HepG2 (cell line): ENCODE results near the gene CDK10. TPM values are rescaled to one million over a fixed set of nuclear protein-coding genes. Genes with fewer than 3 reads are reported as not detected.

Experiments used
- CREB1 ChIP-seq, 2 experiments: fragments of 450-650 bp in 1 of 2; IDR thresholded peaks; 2 replicates each; pipeline ENCODE4 v1.6.1; 2016 to 2017; ENCODE audit warnings: control low read depth in 1 of 2, mild to moderate bottlenecking in 1 of 2, missing compliant biosample characterization in 1 of 2, missing genetic modification characterization in 1 of 2
- HOXA7 ChIP-seq: sonication (generic); formaldehyde crosslinking; IDR thresholded peaks from 2 replicates; pipeline ENCODE4 v1.8.1; 2022; ENCODE audit warnings: mild to moderate bottlenecking, missing genetic modification reagents, moderate library complexity
- JDP2 ChIP-seq: sonication (generic); formaldehyde crosslinking; IDR thresholded peaks from 2 replicates; pipeline ENCODE4 v1.8.1; 2022; ENCODE audit warnings: missing genetic modification reagents, borderline replicate concordance
- KMT2A ChIP-seq: sonication (generic); formaldehyde crosslinking; IDR thresholded peaks from 2 replicates; pipeline ENCODE4 v1.4.0; 2020; ENCODE audit warnings: missing genetic modification reagents
- MIXL1 ChIP-seq: IDR thresholded peaks from 2 replicates; pipeline ENCODE4 v1.6.1; 2016
- NFIC ChIP-seq: IDR thresholded peaks from 2 replicates; pipeline ENCODE4 v1.6.1; 2012; ENCODE audit warnings: mild to moderate bottlenecking, low read length, inconsistent platforms
- PAF1 ChIP-seq: IDR thresholded peaks from 2 replicates; pipeline ENCODE4 v1.6.1; 2016; ENCODE audit warnings: missing genetic modification reagents, missing compliant biosample characterization
- PBX2 ChIP-seq: IDR thresholded peaks from 2 replicates; pipeline ENCODE4 v1.6.1; 2016; ENCODE audit warnings: control low read depth
- SNRNP70 ChIP-seq: fragments of 200-400 bp; formaldehyde crosslinking; IDR thresholded peaks from 2 replicates; pipeline ENCODE4 v1.6.1; 2017; ENCODE audit warnings: mild to moderate bottlenecking, low read depth, low read length, moderate library complexity
- TFE3 ChIP-seq: IDR thresholded peaks from 2 replicates; pipeline ENCODE4 v1.6.1; 2016
- U2AF1 ChIP-seq: fragments of 200-400 bp; formaldehyde crosslinking; optimal IDR thresholded peaks from 2 replicates; pipeline ENCODE3; 2017; ENCODE audit warnings: mild to moderate bottlenecking, low read depth, low read length
- ZNF136 ChIP-seq: sonication (generic); formaldehyde crosslinking; IDR thresholded peaks from 2 replicates; pipeline ENCODE4 v1.8.1; 2022; ENCODE audit warnings: low read depth, mild to moderate bottlenecking, moderate library complexity, missing genetic modification reagents
- ZNF335 ChIP-seq: sonication (generic); formaldehyde crosslinking; IDR thresholded peaks from 2 replicates; pipeline ENCODE4 v1.4.0; 2020; ENCODE audit warnings: missing genetic modification reagents
- ZNF430 ChIP-seq: sonication (generic); formaldehyde crosslinking; IDR thresholded peaks from 2 replicates; pipeline ENCODE4 v1.9.0; 2021; ENCODE audit warnings: mild to moderate bottlenecking, missing genetic modification reagents
- ZNF788 ChIP-seq: sonication (generic); formaldehyde crosslinking; IDR thresholded peaks from 2 replicates; pipeline ENCODE4 v1.5.0; 2020; ENCODE audit warnings: mild to moderate bottlenecking, missing genetic modification reagents, borderline replicate concordance
- ZNF883 ChIP-seq: sonication (generic); formaldehyde crosslinking; IDR thresholded peaks from 2 replicates; pipeline ENCODE4 v1.5.1; 2020; ENCODE audit warnings: mild to moderate bottlenecking, missing genetic modification reagents; ENCODE audit errors: not compliant biosample characterization
- polyA plus RNA-seq, 8 experiments: library from polyadenylated mRNA; depleted of rRNA in 3 of 8; stranded (reverse) in 7 of 8; unstranded in 1 of 8; fragments of >200 nt; fragmentation: Illumina TruSeq in 4 of 8; extraction: Trizol in 4 of 8; gene quantifications; 2 replicates each; pipeline versions ENCODE4 v1.2.1 to v1.2.3, GENCODE V29; 2011 to 2016; ENCODE audit warnings: low read depth in 4 of 8, missing spikeins in 1 of 8, mixed read lengths in 1 of 8; ENCODE audit not compliant: insufficient read depth in 1 of 8
- total RNA-seq, 5 experiments: library from RNA; depleted of rRNA; stranded (reverse); fragments of >200 nt; fragmentation: Illumina TruSeq; extraction: Trizol; gene quantifications; 2 replicates each; pipeline ENCODE4 v1.2.3, GENCODE V29; 2016; ENCODE audit warnings: low read depth in 1 of 5
- TF ChIP-seq, protein P1 (sequence below): fragments of 450-650 bp; IDR thresholded peaks from 2 replicates; pipeline ENCODE4 v1.6.1; 2017; ENCODE audit warnings: mild to moderate bottlenecking
- TF ChIP-seq, protein P2 (sequence below): sonication (generic); formaldehyde crosslinking; IDR thresholded peaks from 2 replicates; pipeline ENCODE4 v1.8.1; 2022; ENCODE audit warnings: mild to moderate bottlenecking, missing genetic modification reagents
- TF ChIP-seq, protein P3 (sequence below): sonication (generic); formaldehyde crosslinking; IDR thresholded peaks from 2 replicates; pipeline ENCODE4 v1.4.0; 2020; ENCODE audit warnings: missing genetic modification reagents

The CDK10 gene
- total and polyA plus RNA-seq, 2 of the 13 experiments (the other 11 are each of a cell fraction or from before 2014, with no cell fraction given): 2.5 to 3.9 TPM

DNA sequence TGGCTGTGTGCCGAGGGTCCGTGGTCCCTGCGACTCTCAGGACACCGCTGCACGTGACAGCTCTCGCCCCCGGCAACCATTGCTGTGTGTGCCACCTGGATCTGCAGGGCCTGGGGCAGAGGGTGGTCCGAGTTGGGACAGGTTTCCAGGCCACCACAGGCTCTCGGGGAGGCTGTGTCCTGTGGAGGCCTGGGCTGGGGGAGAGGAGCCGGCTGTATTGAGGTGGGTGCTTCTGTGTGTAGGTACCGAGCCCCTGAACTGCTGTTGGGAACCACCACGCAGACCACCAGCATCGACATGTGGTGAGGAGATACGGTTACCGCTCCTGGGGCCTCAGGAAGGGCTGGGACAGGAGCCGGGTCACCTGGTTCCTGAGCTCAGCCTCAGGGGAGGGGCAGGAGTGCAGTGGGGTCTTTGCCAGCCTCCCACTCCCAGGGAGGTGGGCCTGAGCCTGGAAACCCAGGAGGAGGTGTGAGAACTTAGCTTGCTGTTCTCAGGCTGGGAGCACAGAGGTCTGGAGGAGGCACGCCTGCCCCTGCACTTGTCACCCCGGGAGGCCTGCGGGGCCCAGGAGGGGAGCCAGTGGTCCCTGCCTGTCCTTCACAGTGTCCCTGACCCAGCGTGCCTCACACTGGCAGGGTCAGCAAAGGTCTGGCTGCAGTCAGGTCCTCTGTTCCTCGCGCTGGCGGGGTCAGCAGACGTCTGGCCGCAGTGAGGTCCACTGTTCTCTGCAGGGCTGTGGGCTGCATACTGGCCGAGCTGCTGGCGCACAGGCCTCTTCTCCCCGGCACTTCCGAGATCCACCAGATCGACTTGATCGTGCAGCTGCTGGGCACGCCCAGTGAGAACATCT, 7.7 kb downstream of the CDK10 start (continued):
- TF ChIP-seq CREB1 (IDR thresholded peaks at IDR 0.05) (no peak), CREB1 (CRISPR knock-in tag; IDR thresholded peaks at IDR 0.05) (no peak), KMT2A (0 out of 2 replicates have a peak, but pooled peaks have one; percentile 27), SNRNP70 (no peak), TFE3 (CRISPR knock-in tag) (no peak), HOXA7 (CRISPR knock-in tag) (no peak), NFIC (no peak), ZNF883 (CRISPR knock-in tag) (no peak), ZNF430 (CRISPR knock-in tag) (no peak), U2AF1 (no peak), ZNF136 (CRISPR knock-in tag) (no peak; the same call in 1 of the 2 replicates), ZNF788 (CRISPR knock-in tag) (peak; percentile 14), PBX2 (CRISPR knock-in tag) (no peak), PAF1 (CRISPR knock-in tag) (no peak), MIXL1 (CRISPR knock-in tag) (no peak), ZNF335 (no peak), JDP2 (CRISPR knock-in tag) (no peak)
- TF ChIP-seq, protein P1, sequence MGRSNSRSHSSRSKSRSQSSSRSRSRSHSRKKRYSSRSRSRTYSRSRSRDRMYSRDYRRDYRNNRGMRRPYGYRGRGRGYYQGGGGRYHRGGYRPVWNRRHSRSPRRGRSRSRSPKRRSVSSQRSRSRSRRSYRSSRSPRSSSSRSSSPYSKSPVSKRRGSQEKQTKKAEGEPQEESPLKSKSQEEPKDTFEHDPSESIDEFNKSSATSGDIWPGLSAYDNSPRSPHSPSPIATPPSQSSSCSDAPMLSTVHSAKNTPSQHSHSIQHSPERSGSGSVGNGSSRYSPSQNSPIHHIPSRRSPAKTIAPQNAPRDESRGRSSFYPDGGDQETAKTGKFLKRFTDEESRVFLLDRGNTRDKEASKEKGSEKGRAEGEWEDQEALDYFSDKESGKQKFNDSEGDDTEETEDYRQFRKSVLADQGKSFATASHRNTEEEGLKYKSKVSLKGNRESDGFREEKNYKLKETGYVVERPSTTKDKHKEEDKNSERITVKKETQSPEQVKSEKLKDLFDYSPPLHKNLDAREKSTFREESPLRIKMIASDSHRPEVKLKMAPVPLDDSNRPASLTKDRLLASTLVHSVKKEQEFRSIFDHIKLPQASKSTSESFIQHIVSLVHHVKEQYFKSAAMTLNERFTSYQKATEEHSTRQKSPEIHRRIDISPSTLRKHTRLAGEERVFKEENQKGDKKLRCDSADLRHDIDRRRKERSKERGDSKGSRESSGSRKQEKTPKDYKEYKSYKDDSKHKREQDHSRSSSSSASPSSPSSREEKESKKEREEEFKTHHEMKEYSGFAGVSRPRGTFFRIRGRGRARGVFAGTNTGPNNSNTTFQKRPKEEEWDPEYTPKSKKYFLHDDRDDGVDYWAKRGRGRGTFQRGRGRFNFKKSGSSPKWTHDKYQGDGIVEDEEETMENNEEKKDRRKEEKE: no peak
- TF ChIP-seq, protein P2, sequence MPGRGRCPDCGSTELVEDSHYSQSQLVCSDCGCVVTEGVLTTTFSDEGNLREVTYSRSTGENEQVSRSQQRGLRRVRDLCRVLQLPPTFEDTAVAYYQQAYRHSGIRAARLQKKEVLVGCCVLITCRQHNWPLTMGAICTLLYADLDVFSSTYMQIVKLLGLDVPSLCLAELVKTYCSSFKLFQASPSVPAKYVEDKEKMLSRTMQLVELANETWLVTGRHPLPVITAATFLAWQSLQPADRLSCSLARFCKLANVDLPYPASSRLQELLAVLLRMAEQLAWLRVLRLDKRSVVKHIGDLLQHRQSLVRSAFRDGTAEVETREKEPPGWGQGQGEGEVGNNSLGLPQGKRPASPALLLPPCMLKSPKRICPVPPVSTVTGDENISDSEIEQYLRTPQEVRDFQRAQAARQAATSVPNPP (CRISPR knock-in tag): no peak
- TF ChIP-seq, protein P3, sequence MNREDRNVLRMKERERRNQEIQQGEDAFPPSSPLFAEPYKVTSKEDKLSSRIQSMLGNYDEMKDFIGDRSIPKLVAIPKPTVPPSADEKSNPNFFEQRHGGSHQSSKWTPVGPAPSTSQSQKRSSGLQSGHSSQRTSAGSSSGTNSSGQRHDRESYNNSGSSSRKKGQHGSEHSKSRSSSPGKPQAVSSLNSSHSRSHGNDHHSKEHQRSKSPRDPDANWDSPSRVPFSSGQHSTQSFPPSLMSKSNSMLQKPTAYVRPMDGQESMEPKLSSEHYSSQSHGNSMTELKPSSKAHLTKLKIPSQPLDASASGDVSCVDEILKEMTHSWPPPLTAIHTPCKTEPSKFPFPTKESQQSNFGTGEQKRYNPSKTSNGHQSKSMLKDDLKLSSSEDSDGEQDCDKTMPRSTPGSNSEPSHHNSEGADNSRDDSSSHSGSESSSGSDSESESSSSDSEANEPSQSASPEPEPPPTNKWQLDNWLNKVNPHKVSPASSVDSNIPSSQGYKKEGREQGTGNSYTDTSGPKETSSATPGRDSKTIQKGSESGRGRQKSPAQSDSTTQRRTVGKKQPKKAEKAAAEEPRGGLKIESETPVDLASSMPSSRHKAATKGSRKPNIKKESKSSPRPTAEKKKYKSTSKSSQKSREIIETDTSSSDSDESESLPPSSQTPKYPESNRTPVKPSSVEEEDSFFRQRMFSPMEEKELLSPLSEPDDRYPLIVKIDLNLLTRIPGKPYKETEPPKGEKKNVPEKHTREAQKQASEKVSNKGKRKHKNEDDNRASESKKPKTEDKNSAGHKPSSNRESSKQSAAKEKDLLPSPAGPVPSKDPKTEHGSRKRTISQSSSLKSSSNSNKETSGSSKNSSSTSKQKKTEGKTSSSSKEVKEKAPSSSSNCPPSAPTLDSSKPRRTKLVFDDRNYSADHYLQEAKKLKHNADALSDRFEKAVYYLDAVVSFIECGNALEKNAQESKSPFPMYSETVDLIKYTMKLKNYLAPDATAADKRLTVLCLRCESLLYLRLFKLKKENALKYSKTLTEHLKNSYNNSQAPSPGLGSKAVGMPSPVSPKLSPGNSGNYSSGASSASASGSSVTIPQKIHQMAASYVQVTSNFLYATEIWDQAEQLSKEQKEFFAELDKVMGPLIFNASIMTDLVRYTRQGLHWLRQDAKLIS (CRISPR knock-in tag): no peak
